ES-I3 (cell line): ENCODE results near the gene CTDSPL.

Source experiments
- H3K36me3 ChIP-seq: 2 replicates; pipeline ENCODE4 v1.6.1; 2013; ENCODE audit warnings: mild to moderate bottlenecking, low read length, control low read depth, moderate library complexity; ENCODE audit not compliant: insufficient read depth
- H3K4me1 ChIP-seq: 2 replicates; pipeline ENCODE4 v1.6.1; 2013; ENCODE audit warnings: mild to moderate bottlenecking, control low read depth, low read length; ENCODE audit not compliant: insufficient read depth
- H3K9ac ChIP-seq: 2 replicates; pipeline ENCODE4 v1.6.1; 2013; ENCODE audit warnings: low read depth, mild to moderate bottlenecking, low read length, moderate library complexity
- H3K9me3 ChIP-seq: 2 replicates; pipeline ENCODE4 v1.6.1; 2013; ENCODE audit warnings: mild to moderate bottlenecking, low read length, moderate library complexity; ENCODE audit not compliant: control insufficient read depth, insufficient read depth

The CTDSPL gene

DNA sequence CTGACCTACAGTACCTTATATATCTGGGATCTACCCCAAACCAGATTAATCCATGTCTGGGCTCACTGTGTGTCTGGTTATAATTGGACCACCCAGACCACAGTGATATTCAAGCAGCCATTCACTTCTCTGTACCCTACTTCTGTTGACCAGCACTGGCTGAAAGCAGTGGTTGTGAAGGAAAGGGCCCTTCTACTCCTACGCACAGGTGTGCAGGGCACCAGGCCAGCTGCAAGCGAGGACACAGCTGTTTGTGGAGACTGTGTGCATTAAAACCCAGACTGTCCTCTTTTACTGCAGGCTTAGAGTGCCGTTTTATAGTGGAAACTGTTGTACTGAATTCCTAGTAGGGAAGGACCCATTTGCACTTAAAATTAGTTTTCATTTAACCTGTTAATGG, 29.5 kb downstream of the CTDSPL start:
- no peaks in the 10 kb centered on the region for H3K9me3 ChIP-seq
- no peak overlapping the region for H3K9ac ChIP-seq
- H3K4me1 ChIP-seq = no peaks in the 10 kb centered on the region
- H3K36me3 ChIP-seq = no peaks in the 10 kb centered on the region

GRCh38 chr3:37892927-37893600, 31.4 kb downstream of the CTDSPL start:
- H3K4me1 ChIP-seq = peaks cover 6% of the 10 kb centered on the region

GRCh38 chr3:37896827-37897226, 35.1 kb downstream of the CTDSPL start:
- H3K4me1 ChIP-seq = peaks cover 20% of the 10 kb centered on the region
- H3K9me3 ChIP-seq = no peaks in the 10 kb centered on the region
- no peak overlapping the region for H3K9ac ChIP-seq
- no peaks in the 10 kb centered on the region for H3K36me3 ChIP-seq

More at GRCh38 chr3:37892927-37893600, 31.4 kb downstream of the CTDSPL start:
- no peaks in the 10 kb centered on the region for H3K9me3 ChIP-seq
- no peak overlapping the region for H3K9ac ChIP-seq
- H3K36me3 ChIP-seq = no peaks in the 10 kb centered on the region

DNA sequence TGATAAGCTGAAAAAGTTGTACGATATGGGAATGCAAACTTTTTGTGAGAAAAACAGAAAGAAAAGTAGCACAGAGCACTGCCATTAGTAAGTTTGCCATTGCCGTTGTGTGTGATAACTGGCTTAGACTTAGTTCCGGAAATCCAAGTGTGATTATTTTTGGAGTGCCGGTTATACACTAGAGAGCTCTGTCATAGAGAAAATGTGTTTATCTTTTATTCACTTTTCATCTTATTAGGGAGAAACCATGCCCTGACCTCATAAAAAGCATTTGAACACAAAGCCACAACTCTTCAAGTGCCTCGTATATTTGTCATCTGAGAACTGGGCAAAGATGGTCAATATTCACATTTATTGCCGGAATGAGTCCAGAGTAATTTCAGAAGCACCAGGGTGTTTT, 36.1 kb downstream of the CTDSPL start:
- H3K4me1 ChIP-seq = peaks cover 20% of the 10 kb centered on the region

GRCh38 chr3:37898424-37898823, 36.7 kb downstream of the CTDSPL start:
- H3K9me3 ChIP-seq = no peaks in the 10 kb centered on the region
- no peaks in the 10 kb centered on the region for H3K36me3 ChIP-seq
- peaks cover 20% of the 10 kb centered on the region for H3K4me1 ChIP-seq
- H3K9ac ChIP-seq = no peak overlapping the region

More for the DNA sequence above, 36.1 kb downstream of the CTDSPL start:
- no peaks in the 10 kb centered on the region for H3K36me3 ChIP-seq
- H3K9me3 ChIP-seq = no peaks in the 10 kb centered on the region
- no peak overlapping the region for H3K9ac ChIP-seq

- no peaks in the 10 kb centered on the region for H3K9me3 ChIP-seq
- no peaks in the 10 kb centered on the region for H3K36me3 ChIP-seq
- no peak overlapping the region for H3K9ac ChIP-seq
- H3K4me1 ChIP-seq = peaks cover 24% of the 10 kb centered on the region
Observed at GRCh38 chr3:37899101-37899707, 37.5 kb downstream of the CTDSPL start.

GRCh38 chr3:37899711-37900306, 38.1 kb downstream of the CTDSPL start:
- H3K36me3 ChIP-seq = no peaks in the 10 kb centered on the region
- H3K9ac ChIP-seq = no peak overlapping the region
- no peaks in the 10 kb centered on the region for H3K9me3 ChIP-seq
- peaks cover 30% of the 10 kb centered on the region for H3K4me1 ChIP-seq

GRCh38 chr3:37901721-37902120, 40.0 kb downstream of the CTDSPL start:
- Histone ChIP-seq H3K9ac (no peak overlapping the region), H3K4me1 (peaks cover 42% of the 10 kb centered on the region), H3K9me3 (no peaks in the 10 kb centered on the region), H3K36me3 (no peaks in the 10 kb centered on the region)

- H3K9me3 ChIP-seq = no peaks in the 10 kb centered on the region
- H3K4me1 ChIP-seq = peaks cover 39% of the 10 kb centered on the region
- H3K9ac ChIP-seq = no peak overlapping the region
Observed at GRCh38 chr3:37902674-37903073, 41.0 kb downstream of the CTDSPL start.

GRCh38 chr3:37903320-37903719, 41.6 kb downstream of the CTDSPL start:
- Histone ChIP-seq H3K4me1 (peaks cover 38% of the 10 kb centered on the region), H3K9ac (no peak overlapping the region), H3K9me3 (no peaks in the 10 kb centered on the region), H3K36me3 (no peaks in the 10 kb centered on the region)

More at GRCh38 chr3:37902674-37903073, 41.0 kb downstream of the CTDSPL start:
- no peaks in the 10 kb centered on the region for H3K36me3 ChIP-seq

GRCh38 chr3:37903734-37904133, 42.1 kb downstream of the CTDSPL start:
- Histone ChIP-seq H3K9ac (no peak overlapping the region), H3K4me1 (peaks cover 33% of the 10 kb centered on the region), H3K36me3 (no peaks in the 10 kb centered on the region), H3K9me3 (no peaks in the 10 kb centered on the region)

DNA sequence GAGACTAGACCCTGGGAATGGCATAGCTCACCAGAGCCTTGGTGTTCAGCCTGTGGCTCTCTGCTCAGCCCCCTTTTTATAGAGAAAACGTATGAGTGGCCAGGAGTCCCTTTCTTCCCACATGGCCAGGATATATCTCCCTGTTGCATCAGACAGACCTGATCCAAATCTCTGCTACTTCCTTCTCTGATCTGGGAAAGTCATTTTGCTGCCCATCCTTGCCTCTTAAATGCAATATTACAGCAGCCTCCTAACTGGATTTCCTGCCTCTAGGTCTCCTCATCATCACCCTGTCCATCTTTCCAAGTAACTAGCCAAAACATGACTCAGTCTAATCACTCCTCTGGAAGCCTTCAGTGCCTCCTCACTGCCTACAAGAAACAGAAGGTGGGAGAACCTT, 42.9 kb downstream of the CTDSPL start:
- no peaks in the 10 kb centered on the region for H3K9me3 ChIP-seq
- H3K9ac ChIP-seq = no peak overlapping the region
- H3K36me3 ChIP-seq = no peaks in the 10 kb centered on the region
- peaks cover 26% of the 10 kb centered on the region for H3K4me1 ChIP-seq

GRCh38 chr3:37905346-37905745, 43.7 kb downstream of the CTDSPL start:
- no peak overlapping the region for H3K9ac ChIP-seq
- peaks cover 26% of the 10 kb centered on the region for H3K4me1 ChIP-seq
- H3K9me3 ChIP-seq = no peaks in the 10 kb centered on the region
- no peaks in the 10 kb centered on the region for H3K36me3 ChIP-seq

GRCh38 chr3:37905987-37906674, 44.5 kb downstream of the CTDSPL start:
- Histone ChIP-seq H3K4me1 (peaks cover 32% of the 10 kb centered on the region), H3K36me3 (no peaks in the 10 kb centered on the region), H3K9ac (no peak overlapping the region), H3K9me3 (no peaks in the 10 kb centered on the region)
